Dendritic cell treated with granulocyte-macrophage colony-stimulating factor and Interleukin-4, amounts not matched to agents 40 ng/mL and 50 ng/mL, for 4 days (primary cell): ENCODE results near the gene ANKS1A.
"Not testable (repeated sequence)": the region's sequence is repeated elsewhere in the genome, so short reads cannot be mapped to it uniquely, and the experiment has no call there.

Source experiments
- H3K27ac Mint-ChIP-seq: one replicate; pipeline ENCODE4 v1.8.0; 2022; ENCODE audit warnings: mild to moderate bottlenecking, mixed read lengths
- H3K27me3 Mint-ChIP-seq: one replicate; pipeline ENCODE4 v1.8.0; 2022; ENCODE audit warnings: mild to moderate bottlenecking, mixed read lengths
- H3K36me3 Mint-ChIP-seq: one replicate; pipeline ENCODE4 v1.8.0; 2022; ENCODE audit warnings: low read depth, mixed read lengths
- H3K4me1 Mint-ChIP-seq: one replicate; pipeline ENCODE4 v1.8.0; 2022; ENCODE audit warnings: low read depth, mixed read lengths
- H3K4me3 Mint-ChIP-seq: one replicate; pipeline ENCODE4 v1.8.0; 2022; ENCODE audit warnings: mild to moderate bottlenecking, moderate library complexity, mixed read lengths
- H3K9me3 Mint-ChIP-seq: one replicate; pipeline ENCODE4 v1.8.0; 2022; ENCODE audit warnings: mixed read lengths
- intact Hi-C: fragments of 100-400 bp; cut with micrococcal nuclease; formaldehyde crosslinking; loops from one replicate; pipeline ENCODE4 v1.15.0; 2022

Gene ANKS1A

DNA sequence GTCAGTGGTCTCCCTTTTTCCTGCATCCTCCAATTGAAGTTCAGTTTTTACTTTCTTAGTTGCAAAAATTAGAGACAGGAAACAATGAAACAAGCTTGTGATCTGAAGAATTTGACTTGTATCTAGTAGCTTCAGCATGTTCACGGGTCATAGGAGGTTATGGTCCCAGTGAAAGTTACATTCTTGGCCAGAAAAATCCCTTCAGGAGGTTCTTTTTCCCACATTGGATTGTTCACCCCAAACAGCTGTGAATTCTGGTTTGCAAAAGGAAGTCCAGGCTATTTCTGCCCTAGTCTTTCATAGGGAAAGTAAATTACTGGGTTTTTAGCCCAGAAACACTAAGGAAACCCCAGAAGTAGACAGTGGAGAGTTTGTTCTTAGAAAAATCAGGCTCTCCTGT lies 8.1 kb downstream of the ANKS1A start:
- intact Hi-C loops = no loop called here
- H3K27me3 Mint-ChIP-seq = no peaks in the 10 kb centered on the region
- H3K36me3 Mint-ChIP-seq = no peaks in the 10 kb centered on the region
- H3K9me3 Mint-ChIP-seq = no peaks in the 10 kb centered on the region
- H3K27ac Mint-ChIP-seq = no peak overlapping the region
- peaks cover 35% of the 10 kb centered on the region for H3K4me1 Mint-ChIP-seq
- no peak overlapping the region for H3K4me3 Mint-ChIP-seq

DNA sequence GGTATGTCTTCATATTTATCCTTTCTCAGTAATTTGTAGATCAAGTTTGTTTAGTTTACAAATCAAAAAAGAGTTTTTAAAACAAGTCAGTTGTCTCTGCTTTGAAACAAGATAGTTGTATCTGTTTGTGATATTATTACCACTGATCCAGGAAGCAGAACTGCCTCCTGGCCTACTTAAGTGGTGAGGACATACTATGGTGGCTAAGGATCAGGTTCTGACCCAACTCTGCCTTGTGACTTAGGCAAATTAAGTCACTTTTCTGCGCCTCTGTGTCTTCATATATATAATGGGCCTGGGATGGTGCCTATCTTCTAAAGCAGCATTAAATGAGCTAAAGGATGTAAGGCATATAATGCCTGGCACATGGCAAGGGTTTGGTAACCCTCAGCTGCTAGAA lies 8.7 kb downstream of the ANKS1A start:
- H3K27ac Mint-ChIP-seq = no peak overlapping the region
- no peaks in the 10 kb centered on the region for H3K36me3 Mint-ChIP-seq
- no peak overlapping the region for H3K4me3 Mint-ChIP-seq
- intact Hi-C loops = no loop called here
- H3K4me1 Mint-ChIP-seq = peaks cover 29% of the 10 kb centered on the region
- no peaks in the 10 kb centered on the region for H3K9me3 Mint-ChIP-seq
- H3K27me3 Mint-ChIP-seq = no peaks in the 10 kb centered on the region

DNA sequence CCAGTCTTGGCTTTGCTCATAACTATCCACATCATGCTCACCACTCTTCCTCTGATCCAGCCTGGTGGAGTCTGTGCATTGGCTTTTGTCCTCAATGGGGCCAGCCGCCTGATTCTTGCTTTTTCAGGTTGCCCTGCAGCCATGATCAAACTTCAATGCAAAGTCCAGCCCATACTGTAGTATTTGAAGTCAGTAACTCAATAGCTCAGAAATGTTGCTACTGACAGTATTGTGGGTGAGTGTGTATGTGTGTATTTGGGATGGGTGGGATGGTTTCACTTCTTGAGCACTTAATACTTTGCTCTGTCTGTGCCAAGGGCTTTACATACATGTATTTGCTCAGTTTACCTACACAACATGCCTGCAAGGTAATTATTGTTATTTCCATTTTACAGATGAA lies 10.7 kb downstream of the ANKS1A start:
- H3K4me3 Mint-ChIP-seq, H3K9me3 Mint-ChIP-seq, H3K27me3 Mint-ChIP-seq, intact Hi-C loops: not testable (repeated sequence)
- Mint-ChIP-seq H3K4me1 (peaks cover 25% of the 10 kb centered on the region), H3K27ac (peak overlapping the region; percentile 51), H3K36me3 (peaks cover 11% of the 10 kb centered on the region)

DNA sequence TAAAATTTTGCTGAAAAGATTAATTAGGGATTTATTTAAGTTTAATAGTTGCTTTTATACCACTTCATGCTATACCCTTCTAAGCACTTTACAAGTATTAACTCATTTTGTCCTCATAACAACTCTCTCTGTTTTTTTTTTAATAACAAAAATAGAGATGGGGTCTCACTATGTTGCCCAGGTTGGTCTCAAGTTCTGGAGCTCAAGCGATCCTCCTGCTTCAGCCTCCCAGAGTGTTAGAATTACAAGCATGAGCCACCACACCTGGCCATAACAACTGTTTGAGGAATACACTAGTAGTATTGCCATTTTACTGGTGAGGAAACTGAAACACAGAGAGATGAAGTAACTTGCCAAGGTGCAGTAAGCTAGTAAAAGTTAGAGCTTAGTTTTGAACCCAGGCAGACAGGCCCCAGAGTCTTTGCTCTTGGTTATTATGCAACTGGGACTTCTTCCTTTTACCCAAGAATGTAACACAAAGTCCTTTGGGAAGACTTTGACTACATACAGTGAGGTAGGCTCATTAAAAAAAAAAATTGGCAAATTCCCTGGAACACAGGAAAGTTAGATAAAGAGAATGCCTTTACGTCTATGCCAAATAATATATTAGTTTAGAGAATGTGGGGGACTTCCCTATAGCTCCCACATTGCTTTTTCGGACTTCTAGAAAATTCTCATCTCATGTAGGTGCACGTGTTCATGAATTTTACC lies 11.4 kb downstream of the ANKS1A start:
- no peaks in the 10 kb centered on the region for H3K27me3 Mint-ChIP-seq
- intact Hi-C loops = no loop called here
- peak overlapping the region; percentile 51 for H3K27ac Mint-ChIP-seq
- peaks cover 13% of the 10 kb centered on the region for H3K36me3 Mint-ChIP-seq
- no peak overlapping the region for H3K4me3 Mint-ChIP-seq
- no peaks in the 10 kb centered on the region for H3K9me3 Mint-ChIP-seq
- H3K4me1 Mint-ChIP-seq = peaks cover 31% of the 10 kb centered on the region

DNA sequence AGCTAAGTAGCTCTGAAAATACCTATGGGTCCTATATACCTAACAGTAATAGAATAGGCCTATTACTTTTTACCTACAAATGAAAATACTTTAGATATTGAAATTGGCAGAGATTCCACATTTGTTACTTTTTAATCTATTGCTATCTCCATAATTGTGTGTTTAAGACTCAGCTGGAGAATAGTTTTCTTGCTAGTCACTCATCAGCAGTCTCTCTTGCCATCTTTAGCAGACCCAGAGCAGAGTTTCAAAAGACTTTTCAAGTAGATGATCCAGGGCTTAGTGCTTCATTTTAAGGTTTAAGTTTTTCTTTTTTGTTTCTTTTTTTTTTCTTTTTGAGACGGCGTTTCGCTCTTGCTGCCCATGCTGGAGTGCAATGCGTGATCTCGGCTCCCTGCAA lies 12.9 kb downstream of the ANKS1A start:
- H3K36me3 Mint-ChIP-seq = peaks cover 13% of the 10 kb centered on the region
- H3K4me1 Mint-ChIP-seq = peaks cover 42% of the 10 kb centered on the region
- no peaks in the 10 kb centered on the region for H3K9me3 Mint-ChIP-seq
- no peaks in the 10 kb centered on the region for H3K27me3 Mint-ChIP-seq
- intact Hi-C loops = no loop called here
- H3K27ac Mint-ChIP-seq = no peak overlapping the region
- H3K4me3 Mint-ChIP-seq = no peak overlapping the region

DNA sequence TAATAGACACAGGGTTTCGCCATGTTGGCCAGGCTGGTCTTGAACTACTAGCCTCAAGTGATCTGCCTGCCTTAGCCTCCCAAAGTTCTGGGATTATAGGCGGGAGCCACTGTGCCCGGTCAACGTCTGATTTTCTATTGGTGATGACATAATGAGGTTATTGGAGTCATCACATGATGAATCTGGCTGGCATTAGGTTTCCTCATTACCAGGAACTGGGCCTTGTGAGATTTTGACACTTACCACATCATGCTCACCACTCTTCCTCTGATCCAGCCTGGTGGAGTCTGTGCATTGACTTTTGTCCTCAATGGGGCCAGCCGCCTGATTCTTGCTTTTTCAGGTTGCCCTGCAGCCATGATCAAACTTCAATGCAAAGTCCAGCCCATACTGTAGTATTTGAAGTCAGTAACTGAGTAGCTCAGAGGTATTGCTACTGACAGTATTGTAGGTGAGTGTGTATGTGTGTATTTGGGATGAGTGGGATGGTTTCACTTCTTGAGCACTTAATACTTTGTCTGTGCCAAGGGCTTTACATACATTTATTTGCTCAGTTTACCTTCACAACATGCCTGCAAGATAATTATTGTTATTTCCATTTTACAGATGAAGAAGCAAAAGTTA lies 16.0 kb downstream of the ANKS1A start:
- peaks cover 13% of the 10 kb centered on the region for H3K36me3 Mint-ChIP-seq
- H3K4me1 Mint-ChIP-seq = peaks cover 53% of the 10 kb centered on the region
- H3K27me3 Mint-ChIP-seq = no peaks in the 10 kb centered on the region
- no peak overlapping the region for H3K4me3 Mint-ChIP-seq
- peak overlapping the region; percentile 34 for H3K27ac Mint-ChIP-seq
- intact Hi-C loops = no loop called here
- no peaks in the 10 kb centered on the region for H3K9me3 Mint-ChIP-seq

DNA sequence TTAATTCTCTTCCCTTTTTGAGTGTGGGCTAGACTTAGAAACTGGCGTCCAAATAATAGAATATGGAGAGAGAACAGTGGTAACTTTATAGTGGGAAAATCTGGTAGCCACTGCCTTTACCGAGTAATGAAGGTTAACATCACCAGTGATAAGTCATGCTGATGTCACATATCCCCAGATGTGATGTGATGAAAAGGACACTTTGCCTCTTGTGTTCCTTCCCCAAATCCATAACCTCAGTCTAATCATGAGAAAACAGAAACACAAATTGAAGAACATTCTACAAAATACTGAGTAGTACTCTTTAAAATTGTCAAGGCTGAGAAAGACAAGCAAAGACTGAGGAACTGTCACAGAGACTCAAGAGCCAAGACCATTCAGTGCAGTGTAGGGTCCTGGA lies 17.8 kb downstream of the ANKS1A start:
- H3K27ac Mint-ChIP-seq = no peak overlapping the region
- H3K4me3 Mint-ChIP-seq = no peak overlapping the region
- H3K9me3 Mint-ChIP-seq = no peaks in the 10 kb centered on the region
- H3K4me1 Mint-ChIP-seq = peaks cover 39% of the 10 kb centered on the region
- H3K27me3 Mint-ChIP-seq = no peaks in the 10 kb centered on the region
- intact Hi-C loops = no loop called here
- peaks cover 13% of the 10 kb centered on the region for H3K36me3 Mint-ChIP-seq

DNA sequence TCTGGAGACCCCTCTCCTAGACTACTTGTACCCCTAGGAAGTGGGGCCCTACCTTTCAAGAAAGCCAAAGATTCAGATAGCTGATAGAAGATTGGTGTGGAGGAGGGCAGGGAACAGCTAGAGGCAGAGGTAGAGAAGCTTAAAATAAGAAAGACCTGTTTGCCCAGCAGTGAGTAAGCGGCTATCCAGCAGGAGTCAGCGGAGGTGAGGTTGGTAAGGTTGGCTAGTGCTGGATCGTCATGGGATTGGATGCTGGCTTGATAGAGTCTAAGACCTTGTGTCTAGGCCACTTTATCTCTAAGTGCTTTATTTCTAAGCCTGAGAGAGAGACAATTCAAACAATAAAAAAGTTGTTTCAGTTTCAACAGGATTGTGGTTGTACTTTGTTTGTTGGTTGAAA lies 19.1 kb downstream of the ANKS1A start:
- H3K27ac Mint-ChIP-seq = no peak overlapping the region
- H3K4me1 Mint-ChIP-seq = peaks cover 50% of the 10 kb centered on the region
- intact Hi-C loops = no loop called here
- H3K9me3 Mint-ChIP-seq = no peaks in the 10 kb centered on the region
- no peak overlapping the region for H3K4me3 Mint-ChIP-seq
- H3K27me3 Mint-ChIP-seq = no peaks in the 10 kb centered on the region
- H3K36me3 Mint-ChIP-seq = peaks cover 9% of the 10 kb centered on the region

DNA sequence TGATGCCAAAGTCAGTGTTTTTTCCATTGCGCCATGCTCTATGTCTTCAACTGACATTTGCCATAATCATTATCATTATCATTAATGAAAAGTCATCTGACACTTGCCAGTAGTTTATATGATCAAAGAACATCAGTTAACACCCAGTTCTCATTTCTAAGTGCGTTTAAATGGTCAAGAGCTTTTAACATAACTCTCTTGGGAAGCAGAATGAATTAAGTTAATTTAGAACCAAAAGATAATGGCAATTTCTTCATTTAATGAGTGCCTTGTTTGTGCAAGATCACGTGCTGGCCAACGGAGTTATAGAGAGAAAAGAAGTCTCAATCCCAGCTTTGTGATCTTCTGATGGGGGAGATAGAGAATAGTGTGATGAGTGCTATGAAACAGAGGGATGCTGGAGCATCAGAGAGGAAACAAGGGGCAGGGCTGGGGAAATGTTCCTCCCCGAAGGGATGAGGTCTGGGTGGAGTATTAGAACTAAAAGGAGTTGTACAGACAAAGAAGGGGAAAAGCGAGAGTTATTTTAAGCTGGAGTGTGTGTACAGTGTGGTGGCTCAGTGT lies 20.3 kb downstream of the ANKS1A start:
- intact Hi-C loops = no loop called here
- Mint-ChIP-seq H3K27me3 (no peaks in the 10 kb centered on the region), H3K4me3 (no peak overlapping the region), H3K36me3 (peaks cover 6% of the 10 kb centered on the region), H3K9me3 (no peaks in the 10 kb centered on the region), H3K27ac (no peak overlapping the region), H3K4me1 (peaks cover 50% of the 10 kb centered on the region)

DNA sequence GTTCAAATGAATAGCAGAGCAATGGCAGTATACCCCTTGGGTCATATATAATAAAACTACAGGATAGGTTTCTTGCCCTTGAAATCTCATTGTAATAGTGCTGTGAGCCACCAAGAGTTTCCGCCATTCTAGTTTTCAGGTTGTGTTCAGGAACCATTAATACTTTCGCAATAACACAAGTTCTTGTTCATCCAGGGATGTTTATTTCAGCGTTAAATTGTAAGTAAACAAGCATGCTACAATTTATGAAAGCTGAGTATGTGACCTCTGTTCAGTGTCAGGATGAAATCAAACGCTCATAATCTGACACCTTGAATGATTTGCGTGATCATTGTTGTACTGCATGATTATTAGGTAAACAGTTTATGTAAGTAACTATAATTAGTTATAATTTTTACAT lies 22.8 kb downstream of the ANKS1A start:
- H3K36me3 Mint-ChIP-seq = no peaks in the 10 kb centered on the region
- H3K27ac Mint-ChIP-seq = no peak overlapping the region
- intact Hi-C loops = no loop called here
- peaks cover 30% of the 10 kb centered on the region for H3K4me1 Mint-ChIP-seq
- no peaks in the 10 kb centered on the region for H3K9me3 Mint-ChIP-seq
- no peaks in the 10 kb centered on the region for H3K27me3 Mint-ChIP-seq
- no peak overlapping the region for H3K4me3 Mint-ChIP-seq

DNA sequence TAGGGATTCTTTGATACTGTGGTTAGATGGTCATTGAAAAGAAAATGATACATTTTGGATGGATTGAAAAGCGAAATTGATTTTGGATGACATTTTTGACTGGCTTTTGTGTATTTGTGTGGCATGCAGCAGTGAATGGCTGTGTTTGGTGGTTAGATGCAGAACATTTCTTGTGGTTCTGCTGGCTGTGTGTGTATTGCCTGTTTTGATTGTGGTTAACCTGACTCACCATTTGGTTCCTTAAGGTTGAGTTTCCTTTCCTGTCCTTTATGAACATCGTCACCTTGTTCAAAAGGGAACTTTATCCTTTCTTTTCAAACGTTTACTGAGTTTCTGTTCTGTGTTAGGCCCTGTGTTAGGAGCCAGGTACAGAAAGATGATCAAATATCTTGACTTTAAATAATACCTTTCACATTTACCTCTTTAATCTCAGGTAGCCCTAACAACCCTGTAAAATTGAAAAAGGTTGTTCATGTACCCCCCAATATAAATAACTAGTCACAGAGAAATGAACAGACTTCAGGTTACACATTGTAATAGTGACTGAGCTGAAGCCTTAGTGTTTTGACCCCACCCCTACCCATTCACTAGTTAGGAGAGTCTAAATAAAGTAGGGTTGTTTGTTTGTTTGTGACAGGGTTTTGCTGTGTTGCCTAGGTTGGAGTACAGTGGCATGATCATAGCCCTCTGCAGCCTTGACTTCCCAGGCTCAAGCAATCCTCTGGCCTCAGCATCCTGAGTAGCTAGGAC lies 23.8 kb downstream of the ANKS1A start:
- intact Hi-C loops = no loop called here

DNA sequence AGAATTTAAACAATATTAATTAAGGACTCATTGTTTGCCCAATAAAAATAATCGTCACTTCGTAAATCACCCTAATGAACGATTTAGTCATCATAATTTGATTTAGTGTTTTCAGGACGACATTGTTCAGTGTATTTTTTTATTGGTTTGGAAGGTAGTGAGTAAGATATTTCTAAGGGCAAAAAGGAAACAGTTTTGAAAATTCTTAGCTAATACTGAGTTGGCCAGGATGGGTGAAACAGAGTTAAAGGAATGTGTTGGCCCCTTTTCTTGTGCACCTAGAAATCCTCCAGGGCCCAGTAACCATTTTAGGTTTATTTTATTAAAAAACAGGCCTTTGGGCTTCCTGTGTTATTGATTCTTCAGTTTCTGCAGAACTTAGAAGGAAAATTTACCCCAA lies 25.3 kb downstream of the ANKS1A start:
- intact Hi-C loops = no loop called here
- no peaks in the 10 kb centered on the region for H3K9me3 Mint-ChIP-seq
- peaks cover 32% of the 10 kb centered on the region for H3K4me1 Mint-ChIP-seq
- no peak overlapping the region for H3K4me3 Mint-ChIP-seq
- H3K36me3 Mint-ChIP-seq = peaks cover 7% of the 10 kb centered on the region
- no peak overlapping the region for H3K27ac Mint-ChIP-seq
- H3K27me3 Mint-ChIP-seq = no peaks in the 10 kb centered on the region

More for the DNA sequence above, 23.8 kb downstream of the ANKS1A start:
- Mint-ChIP-seq H3K27me3 (no peaks in the 10 kb centered on the region), H3K4me3 (no peak overlapping the region), H3K4me1 (peaks cover 33% of the 10 kb centered on the region), H3K9me3 (no peaks in the 10 kb centered on the region), H3K36me3 (peaks cover 2% of the 10 kb centered on the region), H3K27ac (no peak overlapping the region)

DNA sequence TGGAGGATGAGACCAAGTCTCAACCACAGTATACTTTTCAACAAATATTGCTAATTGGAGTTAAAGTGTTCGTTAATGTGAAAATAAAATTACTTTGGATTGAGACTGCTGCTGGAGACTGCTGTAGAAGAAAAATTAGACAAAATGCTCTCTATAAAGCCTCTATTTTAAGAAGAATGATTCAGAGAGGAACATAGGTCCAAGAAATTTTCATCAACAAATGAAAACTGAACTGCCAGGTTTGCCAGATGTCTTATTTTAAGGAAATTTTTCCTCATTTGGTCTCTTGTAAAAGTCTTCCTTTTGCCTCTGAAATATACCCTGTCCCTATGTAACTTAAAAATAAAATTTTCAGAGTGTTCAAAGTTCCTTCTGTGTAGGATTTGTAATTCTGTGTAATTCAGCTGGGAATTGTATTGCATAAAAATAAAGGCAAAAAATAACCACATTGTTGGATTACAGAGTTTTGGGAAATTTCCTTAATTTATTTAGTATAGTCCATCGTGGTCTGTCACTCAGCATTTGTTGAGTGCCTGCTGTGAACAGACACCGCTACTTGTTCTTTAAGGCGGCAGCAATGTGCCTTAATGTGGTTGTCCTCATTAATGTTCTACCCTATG lies 27.4 kb downstream of the ANKS1A start:
- Mint-ChIP-seq H3K4me1 (peaks cover 24% of the 10 kb centered on the region), H3K4me3 (no peak overlapping the region), H3K9me3 (no peaks in the 10 kb centered on the region), H3K27ac (no peak overlapping the region), H3K36me3 (peaks cover 7% of the 10 kb centered on the region), H3K27me3 (no peaks in the 10 kb centered on the region)
- intact Hi-C loops = no loop called here
